ENCODE data around the gene HIP1.
"Not testable (repeated sequence)": the region's sequence is repeated elsewhere in the genome, so short reads cannot be mapped to it uniquely, and the experiment has no call there.

GRCh38 chr7:75521727-75522126, 217.0 kb downstream of the HIP1 start:
- not testable (repeated sequence) for TF ChIP-seq CTCF, POLR2A (IDR thresholded peaks at IDR 0.05)

Data from prostate gland (tissue), 2 donors.